ENCODE measurements around the gene MYO15A.

MYO15A gene

GRCh38 chr17:18197535-18198194, 89.1 kb downstream of the MYO15A start:
- Histone ChIP-seq H3K36me3 (ENCODE audit: control insufficient read depth in 2 of 2, insufficient read depth in 1 of 2, low read length in 2 of 2) (peaks cover 57 to 88% of the 10 kb centered on the region in 2 experiments), H3K4me3 (ENCODE audit: low read depth, low read length) (no peak overlapping the region), H3K9me3 (ENCODE audit: control insufficient read depth, insufficient read depth, low read depth, low read length) (no peaks in the 10 kb centered on the region), H3K27ac (ENCODE audit: extremely low read depth, low read depth, low read length) (no peak overlapping the region), H3K4me1 (ENCODE audit: control insufficient read depth, insufficient read depth, low read length) (no peaks in the 10 kb centered on the region)
- POLR2A ChIA-PET: interaction anchor here (0.6 kb wide), 1 partner anchor 111 kb away, joined by 8 read pairs; no protein-coding TSS in a partner anchor
- CTCF ChIA-PET: interaction anchor here (0.5 to 2.2 kb wide), 4 partner anchors 15 to 62 kb away, joined by 3 to 7 read pairs (median 5); partner anchors contain the start of gene ALKBH5
- TF ChIP-seq ZNF398 (tag by site-specific recombination; IDR thresholded peaks at IDR 0.05): no peak
- TF ChIP-seq, protein P1, sequence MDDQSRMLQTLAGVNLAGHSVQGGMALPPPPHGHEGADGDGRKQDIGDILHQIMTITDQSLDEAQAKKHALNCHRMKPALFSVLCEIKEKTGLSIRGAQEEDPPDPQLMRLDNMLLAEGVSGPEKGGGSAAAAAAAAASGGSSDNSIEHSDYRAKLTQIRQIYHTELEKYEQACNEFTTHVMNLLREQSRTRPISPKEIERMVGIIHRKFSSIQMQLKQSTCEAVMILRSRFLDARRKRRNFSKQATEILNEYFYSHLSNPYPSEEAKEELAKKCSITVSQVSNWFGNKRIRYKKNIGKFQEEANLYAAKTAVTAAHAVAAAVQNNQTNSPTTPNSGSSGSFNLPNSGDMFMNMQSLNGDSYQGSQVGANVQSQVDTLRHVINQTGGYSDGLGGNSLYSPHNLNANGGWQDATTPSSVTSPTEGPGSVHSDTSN (CRISPR knock-in tag; IDR thresholded peaks at IDR 0.05): no peak
- no peak for TF ChIP-seq ZNF658 (tag by site-specific recombination; IDR thresholded peaks at IDR 0.05)
- TF ChIP-seq GLIS2 (tag by site-specific recombination; IDR thresholded peaks at IDR 0.05): no peak
- no peak for TF ChIP-seq ZNF133 (tag by site-specific recombination; IDR thresholded peaks at IDR 0.05)
- TF ChIP-seq KLF8 (tag by site-specific recombination; IDR thresholded peaks at IDR 0.05): no peak
- no peak for TF ChIP-seq AEBP2 (tag by site-specific recombination; IDR thresholded peaks at IDR 0.05; ENCODE audit: borderline replicate concordance)
- no peak for TF ChIP-seq SETDB1 (IDR thresholded peaks at IDR 0.05; ENCODE audit: insufficient read length, low read length)
- TF ChIP-seq, protein P2, sequence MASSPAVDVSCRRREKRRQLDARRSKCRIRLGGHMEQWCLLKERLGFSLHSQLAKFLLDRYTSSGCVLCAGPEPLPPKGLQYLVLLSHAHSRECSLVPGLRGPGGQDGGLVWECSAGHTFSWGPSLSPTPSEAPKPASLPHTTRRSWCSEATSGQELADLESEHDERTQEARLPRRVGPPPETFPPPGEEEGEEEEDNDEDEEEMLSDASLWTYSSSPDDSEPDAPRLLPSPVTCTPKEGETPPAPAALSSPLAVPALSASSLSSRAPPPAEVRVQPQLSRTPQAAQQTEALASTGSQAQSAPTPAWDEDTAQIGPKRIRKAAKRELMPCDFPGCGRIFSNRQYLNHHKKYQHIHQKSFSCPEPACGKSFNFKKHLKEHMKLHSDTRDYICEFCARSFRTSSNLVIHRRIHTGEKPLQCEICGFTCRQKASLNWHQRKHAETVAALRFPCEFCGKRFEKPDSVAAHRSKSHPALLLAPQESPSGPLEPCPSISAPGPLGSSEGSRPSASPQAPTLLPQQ (tag by site-specific recombination; IDR thresholded peaks at IDR 0.05): no peak
- no peak for TF ChIP-seq ZNF777 (tag by site-specific recombination; IDR thresholded peaks at IDR 0.05; ENCODE audit: borderline replicate concordance)
- TF ChIP-seq ZNF830 (tag by site-specific recombination; IDR thresholded peaks at IDR 0.05; ENCODE audit: low read depth): no peak
- no peak for TF ChIP-seq MEIS1 (CRISPR knock-in tag; IDR thresholded peaks at IDR 0.05; ENCODE audit: borderline replicate concordance)
- no peak for TF ChIP-seq ZNF335 (tag by site-specific recombination; conservative IDR thresholded peaks at IDR 0.05)
- TF ChIP-seq ZNF174 (tag by site-specific recombination; IDR thresholded peaks at IDR 0.05): no peak
- TF ChIP-seq ZNF426 (tag by site-specific recombination; IDR thresholded peaks at IDR 0.05): no peak
- no peak for TF ChIP-seq ZNF391 (tag by site-specific recombination; IDR thresholded peaks at IDR 0.05; ENCODE audit: borderline replicate concordance, low read depth)

DNA sequence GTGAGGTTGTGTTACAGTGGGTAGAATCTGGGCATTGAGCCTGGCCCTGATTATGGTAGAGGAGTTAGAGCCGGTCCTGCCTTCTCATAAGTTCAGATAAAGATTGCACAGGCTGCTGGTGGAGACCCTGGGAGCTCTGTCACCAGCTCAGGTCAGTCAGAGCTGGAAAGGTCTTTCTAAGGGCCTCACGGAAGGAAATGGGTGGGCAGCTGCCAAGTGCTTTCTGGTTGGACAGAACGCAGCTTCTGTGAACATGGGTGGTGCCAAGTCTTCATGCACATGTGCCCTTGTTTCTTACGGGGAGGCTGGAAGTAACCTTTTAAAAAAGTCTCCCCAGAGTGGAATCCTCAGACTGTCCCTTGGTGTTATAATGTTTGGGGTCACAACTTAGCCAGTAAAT, 90.0 kb downstream of the MYO15A start:
- ChIA-PET POLR2A (no interaction called here), CTCF (interaction anchor here (0.6 to 2.2 kb wide), 5 partner anchors 8 to 318 kb away, joined by 3 to 7 read pairs (median 4); partner anchors contain the start of gene ALKBH5)
- peaks cover 49 to 89% of the 10 kb centered on the region in 2 experiments for H3K36me3 ChIP-seq (ENCODE audit: control insufficient read depth in 2 of 2, insufficient read depth in 1 of 2, low read length in 2 of 2)
- no peaks in the 10 kb centered on the region for H3K4me1 ChIP-seq (ENCODE audit: control insufficient read depth, insufficient read depth, low read length)
- no peak overlapping the region for H3K27ac ChIP-seq (ENCODE audit: extremely low read depth, low read depth, low read length)
- H3K4me3 ChIP-seq (ENCODE audit: low read depth, low read length): no peak overlapping the region
- H3K9me3 ChIP-seq (ENCODE audit: control insufficient read depth, insufficient read depth, low read depth, low read length): no peaks in the 10 kb centered on the region
- TF ChIP-seq ZNF544 (tag by site-specific recombination; IDR thresholded peaks at IDR 0.05): no peak
- no peak for TF ChIP-seq ZNF596 (tag by site-specific recombination; IDR thresholded peaks at IDR 0.05)
- TF ChIP-seq ZXDB (tag by site-specific recombination; IDR thresholded peaks at IDR 0.05): no peak
- TF ChIP-seq PRDM10 (tag by site-specific recombination; IDR thresholded peaks at IDR 0.05): no peak
- TF ChIP-seq ZNF311 (tag by site-specific recombination; IDR thresholded peaks at IDR 0.05; ENCODE audit: borderline replicate concordance): no peak
- TF ChIP-seq ZNF114 (tag by site-specific recombination; IDR thresholded peaks at IDR 0.05): no peak
- TF ChIP-seq ZSCAN18 (tag by site-specific recombination; IDR thresholded peaks at IDR 0.05): no peak

All from HEK293 (cell line).